Mesodermal cell (in vitro differentiated cells): ENCODE measurements around the gene PAK4.
"Not testable (repeated sequence)": the region's sequence is repeated elsewhere in the genome, so short reads cannot be mapped to it uniquely, and the experiment has no call there.

Experiments
- H3K27ac ChIP-seq: 2 replicates; pipeline ENCODE4 v1.7.0; 2013; ENCODE audit warnings: mild to moderate bottlenecking, low read depth, low read length, moderate library complexity; ENCODE audit not compliant: severe bottlenecking
- H3K36me3 ChIP-seq: 2 replicates; pipeline ENCODE4 v1.7.1; 2013; ENCODE audit warnings: mild to moderate bottlenecking, low read length, moderate library complexity; ENCODE audit not compliant: control insufficient read depth, insufficient read depth
- H3K4me1 ChIP-seq: one replicate; pipeline ENCODE4 v1.7.1; 2013; ENCODE audit warnings: mild to moderate bottlenecking, low read length; ENCODE audit not compliant: insufficient read depth, control insufficient read depth, poor library complexity, severe bottlenecking
- H3K4me3 ChIP-seq: 2 replicates; pipeline ENCODE4 v1.7.0; 2013; ENCODE audit warnings: low read length, control low read depth, mild to moderate bottlenecking; ENCODE audit not compliant: insufficient read depth, poor library complexity, severe bottlenecking; ENCODE audit errors: extremely low read depth
- H3K9me3 ChIP-seq: 2 replicates; pipeline ENCODE4 v1.7.1; 2013; ENCODE audit warnings: mild to moderate bottlenecking, low read length, moderate library complexity; ENCODE audit not compliant: control insufficient read depth
- WGBS, 2 experiments: methylation state at CpG; one replicate each; pipeline ENCODE4 v1.1.5; 2013; ENCODE audit warnings: missing lambda C conversion rate in 2 of 2; ENCODE audit not compliant: insufficient coverage in 2 of 2; 5-methylcytosine and 5-hydroxymethylcytosine counted together

Gene PAK4

DNA sequence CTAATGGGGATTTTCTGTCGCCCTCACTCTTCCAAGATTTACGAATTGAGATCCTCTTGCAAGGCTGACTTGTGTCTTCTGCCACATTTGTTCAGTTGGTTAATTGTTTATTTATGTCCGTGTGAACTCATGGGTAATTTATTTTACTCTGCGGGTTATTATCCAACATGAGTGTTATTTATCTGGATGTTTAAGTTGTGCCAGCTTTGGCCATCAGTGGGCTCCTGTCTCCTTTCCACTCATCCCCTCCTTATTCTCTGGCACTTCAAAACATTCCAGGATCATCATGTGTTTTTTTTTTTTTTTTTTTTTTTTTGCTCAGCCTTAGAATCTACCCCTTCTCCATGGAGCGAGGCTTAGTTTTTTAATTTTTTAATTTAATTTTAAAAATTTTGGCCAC is 22.4 kb upstream of the PAK4 start:
- 77 to 89% methylated on average over 2 of the region's 5 CpGs for WGBS, 2 experiments
- H3K9me3 ChIP-seq = no peaks in the 10 kb centered on the region
- no peak overlapping the region for H3K27ac ChIP-seq
- no peaks in the 10 kb centered on the region for H3K4me1 ChIP-seq
- H3K36me3 ChIP-seq = no peaks in the 10 kb centered on the region
- H3K4me3 ChIP-seq = no peak overlapping the region

- no peaks in the 10 kb centered on the region for H3K36me3 ChIP-seq
- WGBS, 2 experiments = 78 to 86% methylated on average over 4 of the region's 5 CpGs
- no peaks in the 10 kb centered on the region for H3K9me3 ChIP-seq
- no peak overlapping the region for H3K4me3 ChIP-seq
- H3K27ac ChIP-seq = no peak overlapping the region
- no peaks in the 10 kb centered on the region for H3K4me1 ChIP-seq
Observed at GRCh38 chr19:39104186-39104596, 21.4 kb upstream of the PAK4 start.

DNA sequence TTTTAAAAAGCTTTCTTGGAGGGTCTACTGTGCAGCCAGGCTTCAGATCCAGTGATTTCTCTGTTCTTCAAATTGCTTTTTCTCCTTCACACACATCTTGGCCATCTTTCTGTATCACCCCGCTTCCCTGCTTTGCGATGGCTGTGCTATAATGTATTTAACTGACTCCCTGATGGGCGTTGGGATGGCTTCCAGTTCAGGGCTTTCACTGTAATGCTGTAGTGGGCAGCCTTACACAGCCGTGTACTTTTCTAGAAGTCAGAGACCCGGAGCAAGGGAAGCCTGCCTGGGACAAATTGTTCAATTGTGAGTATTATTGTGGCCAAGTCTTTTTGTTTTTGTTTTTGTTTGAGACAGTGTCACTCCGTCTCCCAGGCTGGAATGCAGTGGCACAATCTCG is 19.4 kb upstream of the PAK4 start:
- Histone ChIP-seq H3K27ac (no peak overlapping the region), H3K9me3 (no peaks in the 10 kb centered on the region), H3K36me3 (no peaks in the 10 kb centered on the region), H3K4me3 (no peak overlapping the region), H3K4me1 (no peaks in the 10 kb centered on the region)
- WGBS, 2 experiments = 80 to 94% methylated on average over 5 to 6 of the region's 7 CpGs

DNA sequence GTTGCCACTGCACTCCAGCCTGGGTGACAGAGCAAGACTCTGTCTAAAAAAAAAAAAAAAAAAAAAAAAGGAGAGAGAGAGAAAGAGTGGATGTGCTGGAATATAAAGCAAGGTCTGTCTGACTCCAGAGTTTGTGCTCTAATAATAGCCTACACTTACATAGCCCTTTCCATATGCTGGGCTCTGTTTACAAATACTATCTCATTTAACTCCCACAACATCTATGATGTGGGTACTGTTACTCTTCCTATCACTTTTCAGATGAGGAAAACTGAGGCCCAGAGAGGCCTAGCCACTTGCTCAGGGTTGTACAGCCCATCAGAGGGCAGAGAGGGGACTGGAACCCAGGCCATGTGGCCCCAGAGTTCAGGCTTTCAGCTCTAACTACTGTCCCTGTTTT is 15.9 kb upstream of the PAK4 start:
- Histone ChIP-seq H3K36me3 (no peaks in the 10 kb centered on the region), H3K4me3 (no peak overlapping the region), H3K4me1 (no peaks in the 10 kb centered on the region), H3K9me3 (no peaks in the 10 kb centered on the region), H3K27ac (no peak overlapping the region)

DNA sequence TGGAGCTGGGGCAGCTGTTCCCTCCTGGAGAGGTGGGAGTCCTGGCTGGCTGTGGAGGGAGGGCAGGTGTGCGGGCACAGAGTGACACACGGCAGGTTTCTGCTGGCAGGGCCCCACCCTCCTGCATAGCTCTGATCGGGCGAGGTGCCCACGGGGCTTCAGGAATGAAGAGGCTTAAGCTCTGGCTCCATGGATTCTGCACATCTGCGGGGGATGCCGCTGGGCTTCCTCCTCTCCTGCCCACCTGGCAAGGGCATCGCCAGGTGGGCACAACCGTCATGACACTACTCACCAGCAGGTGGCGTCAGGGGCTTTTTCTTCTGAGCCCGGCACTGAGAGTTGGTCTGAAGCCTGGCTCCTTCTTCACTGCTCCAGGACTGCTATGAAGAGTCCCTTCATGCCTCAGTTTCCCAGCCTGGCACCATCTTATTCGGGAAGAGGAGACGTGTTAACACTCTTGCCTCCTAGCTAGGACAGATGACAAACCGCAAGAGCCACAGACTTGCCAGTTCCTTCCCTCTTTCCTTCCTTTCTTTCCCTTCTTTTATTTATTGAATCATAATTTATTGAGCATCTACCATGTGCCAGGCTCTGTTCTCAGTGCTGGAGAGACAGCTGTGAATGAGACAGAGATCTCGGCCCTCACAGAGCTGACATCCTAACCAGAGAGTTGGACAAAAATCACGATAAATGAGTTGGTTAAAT is 15.2 kb upstream of the PAK4 start:
- WGBS, 2 experiments = 22 to 23% methylated on average over 14 to 15 of the region's 16 CpGs
- no peak overlapping the region for H3K27ac ChIP-seq
- no peak overlapping the region for H3K4me3 ChIP-seq
- H3K36me3 ChIP-seq = no peaks in the 10 kb centered on the region
- no peaks in the 10 kb centered on the region for H3K4me1 ChIP-seq
- H3K9me3 ChIP-seq = no peaks in the 10 kb centered on the region

DNA sequence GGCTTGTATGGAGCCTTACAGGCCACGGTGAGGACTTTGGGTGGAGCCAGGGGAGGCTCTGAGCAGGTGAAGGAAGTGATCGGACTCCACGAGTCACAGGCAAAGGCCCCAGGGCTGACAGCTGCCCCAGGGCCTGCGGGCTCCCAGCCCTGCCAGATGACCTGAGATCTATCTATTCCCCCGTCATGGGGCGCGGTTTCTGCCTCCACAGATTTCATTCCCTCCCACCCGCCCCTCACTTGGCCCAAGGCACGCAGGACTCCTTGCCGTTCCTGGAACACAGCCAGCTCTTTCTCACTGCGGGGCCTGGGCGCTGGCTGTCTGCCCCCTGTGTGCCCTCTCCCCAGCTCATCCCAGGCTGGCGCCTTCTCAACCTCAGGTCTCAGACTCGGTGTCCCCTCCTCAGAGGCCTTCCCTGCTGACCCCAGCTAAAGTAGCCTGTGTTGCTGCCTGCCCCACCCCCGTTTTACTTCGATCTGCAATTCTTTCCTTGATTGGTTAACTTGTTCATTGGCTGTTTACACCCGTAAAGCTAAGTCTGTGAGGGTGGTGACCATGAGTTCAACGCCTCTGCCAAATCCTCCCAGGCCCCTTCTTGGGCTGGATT is 13.9 kb upstream of the PAK4 start:
- Histone ChIP-seq H3K4me3 (no peak overlapping the region), H3K9me3 (no peaks in the 10 kb centered on the region), H3K4me1 (no peaks in the 10 kb centered on the region), H3K27ac (no peak overlapping the region), H3K36me3 (no peaks in the 10 kb centered on the region)
- WGBS, 2 experiments = 81 to 82% methylated on average over 14 to 15 of the region's 18 CpGs

- H3K27ac ChIP-seq = no peak overlapping the region
- H3K4me3 ChIP-seq = no peak overlapping the region
- WGBS, 2 experiments = 90 to 96% methylated on average over 10 to 13 of the region's 15 CpGs
- H3K9me3 ChIP-seq = no peaks in the 10 kb centered on the region
- no peaks in the 10 kb centered on the region for H3K36me3 ChIP-seq
- H3K4me1 ChIP-seq = no peaks in the 10 kb centered on the region
Observed at GRCh38 chr19:39112338-39112890, 13.2 kb upstream of the PAK4 start.

- no peaks in the 10 kb centered on the region for H3K36me3 ChIP-seq
- WGBS, 2 experiments = 86 to 93% methylated on average over 9 to 10 of the region's 10 CpGs
- H3K4me1 ChIP-seq = no peaks in the 10 kb centered on the region
- H3K9me3 ChIP-seq = no peaks in the 10 kb centered on the region
- H3K27ac ChIP-seq = no peak overlapping the region
- H3K4me3 ChIP-seq = no peak overlapping the region
Observed at GRCh38 chr19:39113199-39113598, 12.4 kb upstream of the PAK4 start.

DNA sequence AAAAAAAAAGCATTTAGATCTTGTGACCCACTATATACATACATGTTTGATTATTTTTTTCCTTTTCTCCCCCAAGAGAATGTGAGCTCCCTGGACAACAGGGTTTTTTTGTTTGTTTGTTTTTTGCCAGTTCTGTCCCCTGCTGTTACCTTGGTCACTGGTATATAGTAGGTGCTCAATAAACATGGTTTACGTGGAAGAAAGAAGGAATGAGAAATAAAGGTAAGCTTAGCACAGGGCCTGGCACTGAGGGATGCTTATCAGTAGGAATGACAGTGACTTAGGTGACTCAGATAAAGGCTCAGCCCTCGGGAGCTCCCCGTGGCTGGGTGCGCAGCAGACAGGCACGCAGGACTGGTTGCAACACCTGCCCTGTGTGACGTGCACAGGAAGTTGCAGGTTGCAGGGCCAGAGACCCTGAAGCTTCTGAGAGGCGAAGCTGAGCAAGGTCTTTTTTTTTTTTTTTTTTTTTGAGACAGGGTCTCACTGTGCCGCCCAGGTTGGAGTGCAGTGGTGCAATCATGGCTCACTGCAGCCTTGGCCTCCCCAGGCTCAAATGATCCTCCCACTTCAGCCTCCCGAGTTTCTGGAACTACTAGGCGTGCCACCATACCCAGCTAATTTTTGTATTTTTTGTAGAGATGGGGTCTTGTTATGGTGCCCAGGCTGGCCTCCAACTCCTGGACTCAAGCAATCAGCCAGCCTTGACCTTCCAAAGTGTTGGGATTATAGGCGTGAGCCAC is 10.3 kb upstream of the PAK4 start:
- WGBS, 2 experiments = 79 to 88% methylated on average over 8 of the region's 11 CpGs
- H3K4me3 ChIP-seq = no peak overlapping the region

DNA sequence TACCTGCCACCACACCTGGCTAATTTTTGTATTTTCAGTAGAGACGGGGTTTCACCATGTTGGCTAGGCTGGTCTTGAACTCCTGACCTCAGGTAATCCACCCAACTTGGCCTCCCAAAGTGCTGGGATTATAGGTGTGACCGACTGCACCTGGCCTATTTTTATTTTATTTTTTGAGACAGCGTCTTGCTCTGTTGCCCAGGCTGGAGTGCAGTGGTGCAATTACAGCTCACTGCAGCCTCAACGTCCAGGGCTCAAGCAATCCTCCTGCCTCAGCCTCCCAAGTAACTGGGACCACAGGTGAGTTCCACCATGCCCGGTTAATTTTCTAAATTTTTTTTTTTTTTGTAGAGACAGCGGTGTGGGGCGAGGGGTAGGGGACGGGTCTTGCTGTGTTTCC is 8.6 kb upstream of the PAK4 start:
- not testable (repeated sequence) for H3K4me1 ChIP-seq, H3K36me3 ChIP-seq, H3K4me3 ChIP-seq, H3K9me3 ChIP-seq, H3K27ac ChIP-seq
- WGBS, 2 experiments = 84 to 89% methylated on average over 4 to 5 of the region's 8 CpGs

More for the DNA sequence above, 10.3 kb upstream of the PAK4 start:
- Histone ChIP-seq H3K9me3 (no peaks in the 10 kb centered on the region), H3K4me1 (no peaks in the 10 kb centered on the region), H3K36me3 (no peaks in the 10 kb centered on the region), H3K27ac (no peak overlapping the region)
